Measurements from ENCODE around the gene PRKCE. TPM values are rescaled to one million over a fixed set of nuclear protein-coding genes. Genes with fewer than 3 reads are reported as not detected.

PRKCE gene
- total RNA-seq, 3 donors from 2014 or later (not counting 1 experiment from before 2014, with no cell fraction given) = 35.2 to 42.1 (median 38.6) TPM

GRCh38 chr2:46230677-46231425 lies 579.4 kb downstream of the PRKCE start:
- Histone ChIP-seq H3K9me3 (ENCODE audit: control insufficient read depth, insufficient read depth, low read length) (no peaks in the 10 kb centered on the region), H3K27ac (ENCODE audit: low read length) (no peak overlapping the region), H3K36me3 (ENCODE audit: control insufficient read depth, insufficient read depth, low read length) (no peaks in the 10 kb centered on the region), H3K4me3 (ENCODE audit: low read length) (no peak overlapping the region), H3K27me3 (ENCODE audit: control insufficient read depth, insufficient read depth, low read length) (no peaks in the 10 kb centered on the region), H3K4me1 (ENCODE audit: control insufficient read depth, insufficient read depth, low read length) (peaks cover 16% of the 10 kb centered on the region)
- peaks cover 2 to 10% of the 10 kb centered on the region in 2 donors for H3K27me3 Mint-ChIP-seq (ENCODE audit: low read depth in 2 of 2)
- H3K36me3 Mint-ChIP-seq = no peaks in the 10 kb centered on the region
- no peak for ATAC-seq
- WGBS (ENCODE audit: insufficient coverage) = 83% methylated on average over 4 of the region's 4 CpGs
- no peak for DNase-seq
- no peaks in the 10 kb centered on the region for H3K9me3 Mint-ChIP-seq
- no peak overlapping the region for H3K4me3 Mint-ChIP-seq
- intact Hi-C loops (cut with micrococcal nuclease) = no loop called here
- H3K4me1 Mint-ChIP-seq = peaks cover 0 to 5% of the 10 kb centered on the region in 2 donors
- no peak overlapping the region for H3K27ac Mint-ChIP-seq
- TF ChIP-seq CTCF (IDR thresholded peaks at IDR 0.05) = no peak

- H3K36me3 Mint-ChIP-seq = no peaks in the 10 kb centered on the region
- Histone ChIP-seq H3K9me3 (ENCODE audit: control insufficient read depth, insufficient read depth, low read length) (no peaks in the 10 kb centered on the region), H3K27ac (ENCODE audit: low read length) (no peak overlapping the region), H3K36me3 (ENCODE audit: control insufficient read depth, insufficient read depth, low read length) (no peaks in the 10 kb centered on the region), H3K4me3 (ENCODE audit: low read length) (no peak overlapping the region), H3K27me3 (ENCODE audit: control insufficient read depth, insufficient read depth, low read length) (no peaks in the 10 kb centered on the region), H3K4me1 (ENCODE audit: control insufficient read depth, insufficient read depth, low read length) (peaks cover 16% of the 10 kb centered on the region)
- ATAC-seq (no peak), DNase-seq (no peak)
- H3K27me3 Mint-ChIP-seq (ENCODE audit: low read depth in 2 of 2) = peaks cover 0 to under 1% of the 10 kb centered on the region in 2 donors
- H3K4me1 Mint-ChIP-seq = peaks cover 0 to 11% of the 10 kb centered on the region in 2 donors
- no peak overlapping the region for H3K27ac Mint-ChIP-seq
- no peaks in the 10 kb centered on the region for H3K9me3 Mint-ChIP-seq
- H3K4me3 Mint-ChIP-seq = no peak overlapping the region
- TF ChIP-seq CTCF (IDR thresholded peaks at IDR 0.05) = no peak
- WGBS (ENCODE audit: insufficient coverage) = 88% methylated on average over 5 of the region's 5 CpGs
- intact Hi-C loops (cut with micrococcal nuclease) = no loop called here
Measured at GRCh38 chr2:46231721-46232120, 580.2 kb downstream of the PRKCE start.

GRCh38 chr2:46232860-46233259 lies 581.4 kb downstream of the PRKCE start:
- H3K4me1 Mint-ChIP-seq = peaks cover 0 to 13% of the 10 kb centered on the region in 2 donors
- Histone ChIP-seq H3K27ac (ENCODE audit: low read length) (no peak overlapping the region), H3K4me1 (ENCODE audit: control insufficient read depth, insufficient read depth, low read length) (peaks cover 16% of the 10 kb centered on the region), H3K4me3 (ENCODE audit: low read length) (no peak overlapping the region), H3K27me3 (ENCODE audit: control insufficient read depth, insufficient read depth, low read length) (no peaks in the 10 kb centered on the region), H3K36me3 (ENCODE audit: control insufficient read depth, insufficient read depth, low read length) (no peaks in the 10 kb centered on the region), H3K9me3 (ENCODE audit: control insufficient read depth, insufficient read depth, low read length) (no peaks in the 10 kb centered on the region)
- H3K27me3 Mint-ChIP-seq (ENCODE audit: low read depth in 2 of 2) = no peaks in the 10 kb centered on the region
- DNase-seq = no peak
- TF ChIP-seq CTCF (IDR thresholded peaks at IDR 0.05) = no peak
- WGBS (ENCODE audit: insufficient coverage) = 89% methylated on average over 7 of the region's 7 CpGs
- H3K36me3 Mint-ChIP-seq = no peaks in the 10 kb centered on the region
- ATAC-seq = no peak
- no peak overlapping the region for H3K4me3 Mint-ChIP-seq
- no peaks in the 10 kb centered on the region for H3K9me3 Mint-ChIP-seq
- no peak overlapping the region for H3K27ac Mint-ChIP-seq
- intact Hi-C loops (cut with micrococcal nuclease) = no loop called here
